ENCODE results near the gene RGS14. TPM values are rescaled to one million over a fixed set of nuclear protein-coding genes. Genes with fewer than 3 reads are reported as not detected.
"Not testable (repeated sequence)": the region's sequence is repeated elsewhere in the genome, so short reads cannot be mapped to it uniquely, and the experiment has no call there.

RGS14 gene
- total RNA-seq, 2 experiments from 2014 or later: 113 to 124 TPM

DNA sequence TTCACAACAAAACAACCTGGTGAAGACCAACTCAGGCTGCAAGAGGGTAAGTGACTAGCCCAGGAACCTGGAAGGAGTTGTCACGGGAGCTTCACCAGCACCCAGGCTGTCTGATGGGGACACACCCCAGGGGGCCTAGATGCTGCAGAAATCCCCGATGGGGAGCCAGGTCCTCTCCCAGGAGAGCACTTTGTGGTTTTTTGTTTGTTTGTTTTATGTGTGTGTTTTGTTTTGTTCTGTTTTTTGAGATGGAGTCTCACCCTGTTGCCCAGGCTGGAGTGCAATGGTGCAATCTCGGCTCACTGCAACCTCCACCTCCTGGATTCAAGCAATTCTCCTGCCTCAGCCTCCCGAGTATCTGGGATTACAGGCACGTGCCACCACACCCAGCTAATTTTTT lies 17.8 kb downstream of the RGS14 start:
- DNase-seq; H3K27ac Mint-ChIP-seq; ATAC-seq (ENCODE audit: low read depth); H3K9me3 Mint-ChIP-seq; H3K4me3 Mint-ChIP-seq; H3K27me3 Mint-ChIP-seq: not testable (repeated sequence)
- POLR2A ChIA-PET: interaction anchor here (1.1 kb wide), 1 partner anchor 24 kb away, joined by 3 read pairs; the partner anchor contains the start of gene LMAN2
- H3K36me3 Mint-ChIP-seq: peaks cover 15% of the 10 kb centered on the region
- peaks cover 31% of the 10 kb centered on the region for H3K4me1 Mint-ChIP-seq

DNA sequence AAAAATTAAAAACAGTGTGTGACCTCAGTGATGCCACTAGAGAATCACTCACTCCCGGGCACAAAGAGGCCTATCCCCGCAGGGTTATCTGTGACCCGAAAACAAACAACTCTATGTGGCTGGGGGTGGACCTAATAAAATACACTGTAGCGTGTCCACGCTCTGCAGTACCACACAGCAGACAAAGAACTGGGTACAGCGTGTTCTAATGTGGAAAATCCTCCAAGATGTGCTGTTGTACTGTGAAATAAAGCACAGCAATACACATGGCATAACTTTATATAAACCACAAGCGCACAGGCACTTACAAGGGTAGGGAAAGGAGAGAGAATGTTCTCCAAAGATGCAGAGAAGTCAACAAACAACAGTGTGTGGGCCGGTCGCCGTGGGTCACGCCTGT lies 18.4 kb downstream of the RGS14 start:
- POLR2A ChIA-PET: no interaction called here

DNA sequence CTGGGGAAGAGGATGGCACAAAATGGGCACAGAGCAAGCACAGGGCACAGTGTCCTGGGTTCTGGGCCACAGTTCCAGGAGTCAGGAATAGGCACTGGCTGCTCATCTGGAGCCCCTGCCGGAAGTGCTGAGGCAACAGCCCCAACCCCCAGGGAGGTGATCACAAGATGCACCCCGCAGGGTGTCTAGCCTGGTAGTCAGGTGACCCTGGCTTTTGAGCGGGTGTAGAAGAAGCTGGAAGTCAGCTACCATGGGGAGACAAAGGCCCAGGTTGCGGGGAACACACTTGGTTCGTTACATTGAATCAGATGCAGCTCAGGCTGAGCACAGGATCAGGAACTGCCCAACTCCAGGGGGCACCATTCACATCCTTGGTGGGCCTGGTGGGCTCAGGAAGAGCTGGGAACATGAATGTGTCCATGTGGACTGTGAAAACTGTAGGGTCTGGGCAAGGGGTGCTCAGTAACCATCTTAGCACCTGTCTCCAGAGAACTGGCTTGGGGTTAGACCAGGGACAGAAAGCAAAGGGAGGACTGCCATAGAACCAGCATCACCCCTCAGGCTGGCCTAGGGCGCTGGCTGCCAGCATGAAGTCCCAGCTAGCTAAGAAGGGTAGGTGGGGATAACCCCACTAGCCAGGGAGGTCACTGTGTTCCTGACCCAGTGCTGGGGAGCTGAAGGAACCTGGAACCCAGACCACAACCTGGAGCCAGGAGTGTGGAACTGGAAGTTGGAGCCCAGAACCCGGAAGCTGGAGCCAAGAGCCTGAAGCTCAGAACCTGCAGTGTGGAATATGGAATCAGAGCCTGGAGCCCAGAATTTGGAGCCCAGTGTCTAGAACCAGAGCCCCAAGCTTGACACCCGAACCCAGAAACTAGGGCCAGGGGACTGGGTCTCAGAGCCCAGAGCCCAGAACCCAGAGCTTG lies 20.4 kb downstream of the RGS14 start:
- POLR2A ChIA-PET: interaction anchor here (0.6 to 1.5 kb wide), 3 partner anchors 11 to 69 kb away, joined by 3 to 4 read pairs (median 3); partner anchors contain the start of gene PRR7
- DNase-seq (no peak), ATAC-seq (ENCODE audit: low read depth) (no peak)
- peaks cover 21% of the 10 kb centered on the region for H3K4me1 Mint-ChIP-seq
- no peak overlapping the region for H3K27ac Mint-ChIP-seq
- no peak overlapping the region for H3K4me3 Mint-ChIP-seq
- no peaks in the 10 kb centered on the region for H3K9me3 Mint-ChIP-seq
- peaks cover 14% of the 10 kb centered on the region for H3K36me3 Mint-ChIP-seq
- H3K27me3 Mint-ChIP-seq: no peaks in the 10 kb centered on the region

More for the DNA sequence above, 18.4 kb downstream of the RGS14 start:
- no peak overlapping the region for H3K4me3 Mint-ChIP-seq
- H3K36me3 Mint-ChIP-seq: peaks cover 15% of the 10 kb centered on the region
- H3K4me1 Mint-ChIP-seq: peaks cover 32% of the 10 kb centered on the region
- ATAC-seq (ENCODE audit: low read depth) (no peak), DNase-seq (no peak)
- H3K9me3 Mint-ChIP-seq: no peaks in the 10 kb centered on the region
- H3K27me3 Mint-ChIP-seq: no peaks in the 10 kb centered on the region
- no peak overlapping the region for H3K27ac Mint-ChIP-seq

DNA sequence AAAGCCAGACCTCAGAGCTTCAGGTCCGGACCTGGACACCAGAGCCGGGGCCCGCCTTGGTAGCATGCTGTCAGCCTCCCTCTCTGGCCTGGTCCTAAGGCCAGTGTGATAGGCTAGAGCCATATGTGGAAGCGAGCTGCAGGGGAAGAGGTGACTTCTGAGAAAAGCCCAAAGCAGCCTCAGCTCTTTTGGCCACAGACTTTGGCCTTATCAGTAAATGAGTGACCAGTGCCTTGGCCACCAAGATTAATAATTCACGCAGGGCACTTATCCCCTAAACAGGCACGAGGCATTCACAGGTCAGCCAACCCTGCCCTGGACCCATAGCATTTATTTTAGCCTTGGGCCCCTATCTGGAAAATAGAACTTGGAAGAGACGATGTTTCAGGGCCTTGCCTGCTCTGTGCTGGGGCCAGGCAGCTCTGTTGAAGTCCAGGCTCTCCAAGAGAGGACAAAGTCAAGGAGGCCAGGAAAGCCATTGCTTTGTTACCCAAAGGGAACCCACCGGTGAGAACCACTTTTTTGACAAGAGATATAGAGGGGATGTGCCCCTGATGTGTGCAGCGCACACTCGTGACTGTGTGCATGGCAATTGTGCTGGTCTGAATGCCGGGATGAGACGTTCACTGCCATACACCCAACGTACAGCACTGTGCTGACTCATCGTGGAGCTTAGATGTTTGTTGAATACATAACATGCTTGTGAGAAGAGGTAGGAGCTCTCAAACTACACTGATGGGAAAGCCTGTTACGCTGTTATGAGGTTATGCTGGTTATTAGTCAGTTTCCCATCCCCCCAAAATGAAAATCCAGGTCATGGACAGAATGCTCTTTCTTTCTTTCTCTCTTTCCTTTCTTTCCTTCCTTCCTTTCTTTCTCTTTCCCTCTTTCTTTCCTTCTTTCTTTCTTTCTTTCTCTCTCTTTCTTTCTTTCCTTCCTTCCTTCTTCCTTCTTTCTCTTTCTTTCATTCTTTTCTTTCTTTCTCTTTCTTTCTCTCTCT lies 21.5 kb downstream of the RGS14 start:
- POLR2A ChIA-PET: interaction anchor here (0.7 to 1.5 kb wide), 3 partner anchors 12 to 137 kb away, joined by 3 to 4 read pairs (median 3); partner anchors contain the start of gene PRR7
- no peak for DNase-seq
- H3K9me3 Mint-ChIP-seq: no peaks in the 10 kb centered on the region

DNA sequence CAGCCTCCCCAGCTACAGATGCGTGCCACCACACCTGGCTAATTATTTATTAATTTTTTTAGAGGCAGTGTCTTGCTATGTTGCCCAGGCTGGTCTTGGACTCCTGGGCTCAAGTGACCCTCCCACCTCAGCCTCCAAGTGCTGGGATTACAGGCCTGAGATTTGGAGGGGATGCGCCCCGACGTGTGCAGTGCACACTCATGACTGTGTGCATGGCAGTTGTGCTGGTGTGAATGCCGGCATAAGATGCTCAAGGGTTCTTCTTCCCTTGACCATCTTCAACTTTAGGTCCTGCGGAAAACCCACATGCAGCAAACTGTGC lies 23.0 kb downstream of the RGS14 start:
- DNase-seq (no peak), ATAC-seq (ENCODE audit: low read depth) (no peak)
- no peak overlapping the region for H3K4me3 Mint-ChIP-seq
- H3K36me3 Mint-ChIP-seq: no peaks in the 10 kb centered on the region
- H3K27me3 Mint-ChIP-seq: no peaks in the 10 kb centered on the region
- POLR2A ChIA-PET: no interaction called here
- no peaks in the 10 kb centered on the region for H3K9me3 Mint-ChIP-seq
- peaks cover 22% of the 10 kb centered on the region for H3K4me1 Mint-ChIP-seq
- no peak overlapping the region for H3K27ac Mint-ChIP-seq

More for the DNA sequence above, 21.5 kb downstream of the RGS14 start:
- Mint-ChIP-seq H3K4me1 (peaks cover 16% of the 10 kb centered on the region), H3K27me3 (no peaks in the 10 kb centered on the region), H3K36me3 (peaks cover 8% of the 10 kb centered on the region), H3K27ac (no peak overlapping the region), H3K4me3 (no peak overlapping the region)
- no peak for ATAC-seq (ENCODE audit: low read depth)

DNA sequence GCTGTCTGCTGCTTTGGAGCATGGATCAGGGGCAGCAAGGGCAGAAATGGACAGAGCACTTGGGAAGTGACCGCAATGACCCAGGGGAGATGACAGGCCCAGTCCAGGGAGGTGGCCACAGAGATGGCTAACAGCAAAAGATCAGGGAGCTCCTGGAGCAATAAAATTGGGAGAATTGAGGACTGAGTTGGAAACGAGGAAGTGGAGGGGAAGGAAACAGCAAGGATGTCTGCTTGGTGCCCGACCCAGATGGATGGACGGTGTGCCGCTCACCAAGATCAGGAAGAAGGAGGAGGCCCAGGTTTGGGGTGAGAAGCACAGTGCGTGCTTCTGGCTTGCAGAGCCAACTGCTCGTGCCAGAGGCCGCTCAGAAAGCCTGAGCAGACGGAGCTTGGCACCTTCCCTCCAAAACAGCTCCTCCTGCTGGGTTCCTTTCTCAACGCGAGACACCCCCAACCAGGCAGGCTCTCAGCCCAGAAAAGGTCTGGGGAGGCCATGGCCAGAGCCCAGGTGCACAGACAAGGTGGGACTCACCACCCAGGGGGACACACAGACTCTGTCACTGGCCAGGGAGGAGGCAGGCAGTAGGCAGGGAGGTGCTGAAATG lies 24.8 kb downstream of the RGS14 start:
- Mint-ChIP-seq H3K27me3 (no peaks in the 10 kb centered on the region), H3K4me1 (peaks cover 22% of the 10 kb centered on the region), H3K27ac (peak overlapping the region; percentile 73), H3K4me3 (no peak overlapping the region), H3K9me3 (no peaks in the 10 kb centered on the region), H3K36me3 (no peaks in the 10 kb centered on the region)
- ATAC-seq (ENCODE audit: low read depth) (peak; percentile 43), DNase-seq (no peak)
- POLR2A ChIA-PET: interaction anchor here (1.0 to 1.5 kb wide), 2 partner anchors 10 to 12 kb away, joined by 5 to 6 read pairs; no protein-coding TSS in a partner anchor

DNA sequence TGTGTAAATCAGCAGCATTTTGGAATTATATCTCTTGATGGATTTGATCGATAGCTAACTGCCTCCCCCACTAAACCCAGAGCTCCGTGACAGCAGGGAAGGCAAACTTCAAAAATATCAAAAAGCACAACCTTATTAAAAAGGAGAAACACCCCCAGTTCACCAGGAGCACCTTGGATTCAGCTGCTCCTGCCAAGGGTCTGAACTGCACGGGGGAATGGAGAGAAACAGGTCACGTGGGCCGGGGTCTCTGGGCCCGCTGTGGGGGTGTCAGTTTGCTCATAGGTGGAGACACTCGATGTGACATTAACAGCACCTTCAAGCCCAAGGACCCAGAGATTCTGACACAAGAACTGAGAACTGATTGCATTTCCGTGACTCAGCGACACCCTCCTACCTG lies 25.5 kb downstream of the RGS14 start:
- DNase-seq (no peak), ATAC-seq (ENCODE audit: low read depth) (no peak)
- no peaks in the 10 kb centered on the region for H3K9me3 Mint-ChIP-seq
- no peaks in the 10 kb centered on the region for H3K27me3 Mint-ChIP-seq
- no peak overlapping the region for H3K27ac Mint-ChIP-seq
- no peaks in the 10 kb centered on the region for H3K36me3 Mint-ChIP-seq
- H3K4me1 Mint-ChIP-seq: peaks cover 22% of the 10 kb centered on the region
- POLR2A ChIA-PET: interaction anchor here (1.0 to 1.5 kb wide), 2 partner anchors 11 to 13 kb away, joined by 5 to 6 read pairs; no protein-coding TSS in a partner anchor
- H3K4me3 Mint-ChIP-seq: no peak overlapping the region

DNA sequence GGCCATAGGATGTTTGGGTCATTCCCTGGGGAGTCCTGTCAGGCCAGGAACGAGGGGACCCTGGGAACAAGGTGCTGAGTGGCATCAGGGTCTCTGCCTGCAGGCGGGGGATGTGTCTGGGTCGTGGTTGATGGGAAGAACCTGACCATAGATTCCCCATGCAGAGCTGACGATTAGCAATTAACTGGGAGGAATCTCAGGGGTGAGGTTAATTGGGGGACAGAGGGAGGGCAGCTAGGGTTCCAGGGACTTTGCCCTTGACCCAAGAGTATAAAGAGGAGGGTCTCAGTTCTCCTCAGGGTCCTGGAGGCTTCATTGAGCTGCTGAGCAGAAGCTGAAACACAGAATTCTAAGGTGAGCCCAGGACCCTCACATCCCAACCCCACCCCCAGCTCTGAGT lies 26.4 kb downstream of the RGS14 start, which contains the start of gene SLC34A1:
Gene SLC34A1, plus strand, starts transcription at position 301 of the 400 bp plus-strand sequence. CDS start 1,308 bp downstream, outside the sequence.
- no peaks in the 10 kb centered on the region for H3K36me3 Mint-ChIP-seq
- ATAC-seq (ENCODE audit: low read depth): no peak
- H3K27ac Mint-ChIP-seq: no peak within 1 kb of the TSS
- H3K4me3 Mint-ChIP-seq: peak within 1 kb of the TSS; percentile 41
- no peak for DNase-seq
- H3K9me3 Mint-ChIP-seq: no peaks in the 10 kb centered on the region
- POLR2A ChIA-PET: interaction anchor here (1.0 kb wide), 1 partner anchor 125 kb away, joined by 3 read pairs; no protein-coding TSS in a partner anchor
- no peaks in the 10 kb centered on the region for H3K27me3 Mint-ChIP-seq
- H3K4me1 Mint-ChIP-seq: peaks cover 31% of the 10 kb centered on the region

DNA sequence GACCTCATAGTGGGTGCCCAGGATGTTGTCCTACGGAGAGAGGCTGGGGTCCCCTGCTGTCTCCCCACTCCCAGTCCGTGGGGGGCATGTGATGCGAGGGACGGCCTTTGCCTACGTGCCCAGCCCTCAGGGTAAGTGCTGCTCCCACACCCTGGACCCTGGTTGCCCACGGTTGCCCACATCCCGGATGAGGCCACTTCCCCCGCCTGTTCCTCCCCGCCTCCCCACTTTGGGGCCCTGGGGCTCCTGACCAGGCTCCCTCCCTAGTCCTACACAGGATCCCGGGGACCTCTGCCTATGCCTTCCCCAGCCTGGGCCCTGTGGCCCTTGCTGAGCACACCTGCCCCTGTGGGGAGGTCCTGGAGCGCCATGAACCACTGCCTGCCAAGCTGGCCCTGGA lies 28.0 kb downstream of the RGS14 start:
- Mint-ChIP-seq H3K27ac (no peak overlapping the region), H3K4me3 (peak overlapping the region; percentile 41)
- POLR2A ChIA-PET: no interaction called here

DNA sequence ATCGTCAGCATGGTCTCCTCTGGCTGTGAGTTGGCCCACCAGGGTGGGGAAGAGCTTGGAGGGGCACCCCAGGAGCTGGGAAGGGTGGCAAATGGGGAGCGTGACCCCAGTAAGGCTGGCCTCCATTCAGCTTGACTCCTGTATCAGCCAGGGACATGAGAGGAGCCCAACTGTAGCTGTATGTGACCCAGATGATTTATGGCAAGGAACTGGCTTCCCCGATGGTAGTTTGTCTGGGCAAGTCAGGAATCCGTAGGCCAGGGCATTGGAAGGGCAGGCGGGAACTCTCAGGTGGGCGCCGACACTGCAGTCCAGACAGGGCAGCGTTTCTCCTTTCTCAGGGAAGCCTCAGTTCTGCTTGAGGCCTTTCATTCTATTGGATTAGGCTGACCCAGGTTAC lies 28.8 kb downstream of the RGS14 start:
- no peaks in the 10 kb centered on the region for H3K27me3 Mint-ChIP-seq
- no peaks in the 10 kb centered on the region for H3K36me3 Mint-ChIP-seq
- DNase-seq: no peak
- H3K9me3 Mint-ChIP-seq: no peaks in the 10 kb centered on the region
- H3K27ac Mint-ChIP-seq: no peak overlapping the region
- POLR2A ChIA-PET: no interaction called here
- H3K4me1 Mint-ChIP-seq: peaks cover 41% of the 10 kb centered on the region
- ATAC-seq (ENCODE audit: low read depth): no peak
- no peak overlapping the region for H3K4me3 Mint-ChIP-seq

More for the DNA sequence above, 28.0 kb downstream of the RGS14 start:
- Mint-ChIP-seq H3K4me1 (peaks cover 37% of the 10 kb centered on the region), H3K9me3 (no peaks in the 10 kb centered on the region), H3K27me3 (no peaks in the 10 kb centered on the region), H3K36me3 (no peaks in the 10 kb centered on the region)
- no peak for DNase-seq
- ATAC-seq (ENCODE audit: low read depth): no peak

DNA sequence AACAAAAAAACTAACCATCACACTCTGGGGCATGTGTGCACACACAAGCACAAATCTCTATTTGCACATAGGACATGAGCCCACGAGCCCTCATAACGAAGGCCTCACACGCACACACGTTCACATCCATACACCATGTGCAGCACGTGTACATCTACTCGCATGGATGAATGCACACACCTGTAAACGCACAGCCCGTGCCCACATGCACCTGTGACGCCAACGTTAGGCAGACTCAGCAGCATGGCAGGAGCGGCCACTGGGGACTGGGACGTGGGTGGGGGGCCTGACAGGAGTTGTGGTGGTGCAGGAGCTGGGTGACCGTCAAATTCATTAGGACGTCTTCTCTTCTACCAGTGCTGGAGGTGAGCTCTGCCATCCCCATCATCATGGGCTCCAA lies 29.7 kb downstream of the RGS14 start:
- H3K9me3 Mint-ChIP-seq: no peaks in the 10 kb centered on the region
- POLR2A ChIA-PET: interaction anchor here (0.7 kb wide), 1 partner anchor 84 kb away, joined by 3 read pairs; no protein-coding TSS in a partner anchor
- DNase-seq (no peak), ATAC-seq (ENCODE audit: low read depth) (no peak)
- H3K27ac Mint-ChIP-seq: no peak overlapping the region
- no peak overlapping the region for H3K4me3 Mint-ChIP-seq
- no peaks in the 10 kb centered on the region for H3K36me3 Mint-ChIP-seq
- peaks cover 39% of the 10 kb centered on the region for H3K4me1 Mint-ChIP-seq
- no peaks in the 10 kb centered on the region for H3K27me3 Mint-ChIP-seq

DNA sequence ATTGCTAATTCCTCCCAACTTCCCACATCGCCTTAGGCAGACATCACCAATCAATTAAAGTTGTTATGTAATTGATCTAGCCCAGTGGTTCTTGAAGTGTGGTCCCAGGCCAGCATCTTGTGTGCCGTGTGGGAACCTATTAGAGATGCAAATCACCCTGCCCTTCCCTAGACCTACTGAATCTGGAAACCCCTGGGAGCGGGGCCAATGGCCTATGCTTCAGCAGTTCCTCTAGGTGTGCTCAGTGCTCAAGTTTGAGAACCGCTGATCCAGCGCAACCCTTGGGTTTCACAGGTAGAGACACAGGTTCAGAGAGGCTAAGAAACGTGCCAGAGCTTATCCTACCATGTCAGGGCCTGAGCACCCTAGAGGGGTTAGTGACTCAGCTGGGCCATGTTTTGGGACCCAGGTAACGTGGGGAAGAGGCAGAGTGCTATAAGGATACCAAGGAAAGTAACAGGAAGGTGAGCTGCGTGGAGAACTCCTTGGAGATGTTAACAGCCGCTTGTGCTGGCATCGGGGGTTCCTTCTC lies 30.9 kb downstream of the RGS14 start:
- peak overlapping the region; percentile 45 for H3K4me3 Mint-ChIP-seq
- POLR2A ChIA-PET: interaction anchor here (1.0 to 2.7 kb wide), 5 partner anchors 30 to 79 kb away, joined by 3 to 31 read pairs (median 4); partner anchors contain the start of gene RGS14
- peak overlapping the region; percentile 88 for H3K27ac Mint-ChIP-seq

More for the DNA sequence above, 30.9 kb downstream of the RGS14 start:
- Mint-ChIP-seq H3K27me3 (no peaks in the 10 kb centered on the region), H3K4me1 (peaks cover 41% of the 10 kb centered on the region), H3K9me3 (no peaks in the 10 kb centered on the region), H3K36me3 (no peaks in the 10 kb centered on the region)
- DNase-seq: no peak
- ATAC-seq (ENCODE audit: low read depth): no peak
